BE2C (cell line): Measurements from ENCODE around the gene CUL1.
"Not testable (repeated sequence)": the region's sequence is repeated elsewhere in the genome, so short reads cannot be mapped to it uniquely, and the experiment has no call there.

Experiments used
- DNase-seq: peaks from one replicate; pipeline ENCODE4 v3.0.0-alpha.2; 2020
- H3K27me3 ChIP-seq: fragments of 250-450 bp; sonication (Bioruptor Pico); 2 replicates; pipeline ENCODE4 v1.5.1; 2020; ENCODE audit warnings: mild to moderate bottlenecking
- H3K36me3 ChIP-seq: fragments of 250-450 bp; sonication (Bioruptor Pico); 2 replicates; pipeline ENCODE4 v1.5.1; 2020; ENCODE audit warnings: mild to moderate bottlenecking
- H3K4me1 ChIP-seq: fragments of 250-450 bp; sonication (Bioruptor Pico); 2 replicates; pipeline ENCODE4 v1.5.1; 2020
- H3K4me3 ChIP-seq: 2 replicates; pipeline ENCODE4 v1.5.1; 2011; ENCODE audit warnings: low read depth, low read length
- H3K9me3 ChIP-seq: fragments of 250-450 bp; sonication (Bioruptor Pico); 2 replicates; pipeline ENCODE4 v1.5.1; 2020
- TF ChIP-seq, protein P1 (sequence below): IDR thresholded peaks from 2 replicates; pipeline ENCODE4 v1.5.1; 2012; ENCODE audit warnings: mild to moderate bottlenecking, low read depth, low read length

CUL1 gene

DNA sequence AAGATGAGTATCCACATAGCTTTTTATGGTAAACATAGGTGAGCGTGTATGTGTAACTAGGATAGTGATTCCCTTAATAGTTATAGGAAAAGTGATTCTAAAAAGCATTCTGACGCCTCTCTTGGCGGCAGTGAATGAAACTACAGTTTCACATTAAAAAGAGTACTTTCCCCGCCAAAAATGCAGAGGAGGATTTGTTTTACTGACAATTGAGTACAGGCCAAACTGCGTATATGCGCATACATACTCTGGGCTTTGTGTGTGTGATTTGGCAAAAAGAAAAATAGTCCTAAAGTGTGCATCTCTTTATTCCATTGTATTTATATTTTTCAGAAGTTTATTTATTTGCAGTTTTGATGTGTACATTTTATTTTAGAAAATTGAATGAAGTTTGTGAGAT lies 10.3 kb downstream of the CUL1 start:
- no peaks in the 10 kb centered on the region; the same call in 1 of the 2 replicates for H3K27me3 ChIP-seq
- TF ChIP-seq, protein P1, sequence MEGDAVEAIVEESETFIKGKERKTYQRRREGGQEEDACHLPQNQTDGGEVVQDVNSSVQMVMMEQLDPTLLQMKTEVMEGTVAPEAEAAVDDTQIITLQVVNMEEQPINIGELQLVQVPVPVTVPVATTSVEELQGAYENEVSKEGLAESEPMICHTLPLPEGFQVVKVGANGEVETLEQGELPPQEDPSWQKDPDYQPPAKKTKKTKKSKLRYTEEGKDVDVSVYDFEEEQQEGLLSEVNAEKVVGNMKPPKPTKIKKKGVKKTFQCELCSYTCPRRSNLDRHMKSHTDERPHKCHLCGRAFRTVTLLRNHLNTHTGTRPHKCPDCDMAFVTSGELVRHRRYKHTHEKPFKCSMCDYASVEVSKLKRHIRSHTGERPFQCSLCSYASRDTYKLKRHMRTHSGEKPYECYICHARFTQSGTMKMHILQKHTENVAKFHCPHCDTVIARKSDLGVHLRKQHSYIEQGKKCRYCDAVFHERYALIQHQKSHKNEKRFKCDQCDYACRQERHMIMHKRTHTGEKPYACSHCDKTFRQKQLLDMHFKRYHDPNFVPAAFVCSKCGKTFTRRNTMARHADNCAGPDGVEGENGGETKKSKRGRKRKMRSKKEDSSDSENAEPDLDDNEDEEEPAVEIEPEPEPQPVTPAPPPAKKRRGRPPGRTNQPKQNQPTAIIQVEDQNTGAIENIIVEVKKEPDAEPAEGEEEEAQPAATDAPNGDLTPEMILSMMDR: no peak
- no peak for DNase-seq
- H3K9me3 ChIP-seq: no peaks in the 10 kb centered on the region
- H3K4me1 ChIP-seq: peaks cover 9% of the 10 kb centered on the region
- no peak overlapping the region for H3K4me3 ChIP-seq
- H3K36me3 ChIP-seq: 0 out of 2 replicates have a peak, but pooled peaks cover 2% of the 10 kb centered on the region

DNA sequence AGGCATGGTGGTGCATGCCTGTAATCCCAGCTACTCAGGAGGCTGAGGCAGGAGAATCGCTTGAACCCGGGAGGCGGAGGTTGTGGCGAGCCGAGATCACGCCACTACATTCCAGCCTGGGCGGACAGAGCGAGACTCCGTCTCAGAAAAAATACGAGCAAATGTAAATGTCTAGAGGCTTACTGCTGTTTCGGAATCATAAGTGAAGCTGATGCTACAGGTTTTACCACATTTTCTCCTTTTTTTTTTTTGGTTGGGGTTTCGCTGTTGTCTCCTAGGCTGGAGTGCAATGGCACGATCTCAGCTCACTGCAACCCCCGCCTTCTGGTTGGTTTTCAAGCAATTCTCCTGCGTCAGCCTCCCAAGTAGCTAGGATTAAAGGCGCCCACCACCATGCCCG lies 11.7 kb downstream of the CUL1 start:
- H3K36me3 ChIP-seq, H3K27me3 ChIP-seq, H3K9me3 ChIP-seq, DNase-seq, H3K4me1 ChIP-seq, H3K4me3 ChIP-seq: not testable (repeated sequence)

DNA sequence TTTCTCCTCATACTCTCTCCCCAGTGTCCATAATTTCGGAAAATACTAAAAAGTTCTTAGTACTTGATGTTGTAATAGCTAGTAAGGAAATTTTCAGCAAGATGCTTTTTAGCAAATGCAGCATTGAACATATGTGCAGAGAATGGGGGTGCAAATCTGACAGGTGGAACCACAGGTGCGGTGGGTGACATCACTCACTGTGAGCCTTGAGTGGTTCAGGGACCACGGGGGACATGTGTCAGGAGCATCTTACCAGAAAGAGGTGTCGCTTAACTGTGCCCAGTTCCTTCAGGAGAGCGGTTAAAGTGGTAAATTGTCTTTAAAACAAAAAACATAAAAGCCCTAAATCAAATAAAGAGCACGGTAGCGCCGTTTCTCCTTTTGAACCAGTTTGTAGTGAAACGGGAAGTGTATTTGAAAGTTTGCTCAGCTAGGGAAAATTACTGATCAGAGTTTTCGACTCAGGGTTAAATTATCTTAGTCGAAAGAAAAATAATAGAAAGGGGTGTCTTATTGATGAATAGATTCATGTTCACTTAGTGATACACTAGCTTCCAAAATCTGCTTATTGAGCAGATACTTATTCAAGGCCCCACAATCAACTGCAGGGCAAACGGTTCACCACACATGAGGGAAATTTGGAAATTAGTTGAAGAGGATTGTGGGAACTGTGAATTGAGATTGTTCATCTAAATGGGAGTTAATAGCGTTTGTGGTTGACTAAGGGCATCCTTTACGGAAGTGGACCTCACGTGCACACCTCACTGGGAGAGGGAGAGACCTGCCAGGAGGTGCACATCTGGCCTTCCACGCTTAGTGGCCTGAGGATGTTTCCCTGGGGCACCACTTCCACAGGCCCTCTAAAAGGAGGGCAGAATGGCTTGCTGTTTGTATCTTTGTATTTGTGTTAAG lies 12.7 kb downstream of the CUL1 start:
- TF ChIP-seq, protein P1: no peak
- no peak for DNase-seq
- no peaks in the 10 kb centered on the region; the same call in 1 of the 2 replicates for H3K27me3 ChIP-seq
- H3K36me3 ChIP-seq: 0 out of 2 replicates have a peak, but pooled peaks cover 2% of the 10 kb centered on the region
- H3K4me3 ChIP-seq: no peak overlapping the region
- H3K9me3 ChIP-seq: no peaks in the 10 kb centered on the region
- H3K4me1 ChIP-seq: peaks cover 9% of the 10 kb centered on the region

DNA sequence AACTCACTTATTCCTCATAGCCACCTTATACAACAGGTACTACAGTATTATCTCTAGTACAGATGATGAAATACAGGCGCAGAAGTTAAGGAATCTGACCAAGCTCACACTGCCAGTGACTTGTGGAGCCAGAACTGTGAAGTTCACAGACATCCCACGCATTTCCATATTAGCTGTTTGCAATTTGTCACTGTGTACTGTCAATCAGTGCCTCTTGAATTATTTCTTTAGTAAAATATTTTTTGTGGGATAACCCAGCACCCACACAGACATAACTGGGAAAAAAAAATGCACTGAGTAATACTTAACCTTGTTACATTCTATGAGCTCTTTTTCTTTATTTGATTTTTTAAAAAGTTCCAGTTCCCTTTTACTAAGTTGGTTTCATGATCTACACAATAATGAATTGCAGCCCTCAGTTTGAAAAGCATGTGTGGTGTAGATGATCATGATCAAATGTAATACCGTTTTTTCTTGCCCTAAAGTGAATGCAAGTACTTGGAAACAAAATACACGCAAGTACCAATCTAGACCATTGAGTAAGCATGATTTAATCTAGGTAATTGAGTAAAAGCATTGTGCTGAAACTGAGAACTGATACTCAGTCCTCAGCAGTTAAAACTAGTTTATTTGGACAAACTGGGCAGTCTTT lies 14.1 kb downstream of the CUL1 start:
- Histone ChIP-seq H3K27me3 (no peaks in the 10 kb centered on the region; the same call in 1 of the 2 replicates), H3K4me1 (peaks cover 9% of the 10 kb centered on the region), H3K9me3 (no peaks in the 10 kb centered on the region), H3K4me3 (no peak overlapping the region), H3K36me3 (0 out of 2 replicates have a peak, but pooled peaks cover 2% of the 10 kb centered on the region)
- TF ChIP-seq, protein P1: no peak
- DNase-seq: no peak

DNA sequence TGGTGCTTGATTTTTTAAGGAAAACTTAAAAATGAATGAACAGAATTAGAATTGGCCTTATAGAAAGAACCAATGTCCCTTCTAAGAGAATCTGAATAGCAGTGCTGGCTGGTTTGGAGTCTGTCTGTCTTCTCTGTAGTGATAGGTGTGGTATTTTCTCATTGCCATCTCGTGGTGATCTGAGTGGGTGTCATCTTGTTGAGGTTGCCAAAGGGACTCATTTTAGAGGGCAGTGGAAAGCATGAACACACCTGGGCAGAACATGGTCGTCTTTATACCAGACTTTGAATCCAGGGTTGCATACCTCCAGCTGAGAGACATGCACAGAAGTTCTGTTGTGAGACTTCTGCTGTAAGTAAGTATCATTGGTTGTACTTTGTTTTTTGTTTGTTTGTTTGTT lies 15.8 kb downstream of the CUL1 start:
- H3K36me3 ChIP-seq: 0 out of 2 replicates have a peak, but pooled peaks cover 2% of the 10 kb centered on the region
- TF ChIP-seq, protein P1: no peak
- no peak for DNase-seq
- no peak overlapping the region for H3K4me3 ChIP-seq
- no peaks in the 10 kb centered on the region for H3K9me3 ChIP-seq
- peaks cover 9% of the 10 kb centered on the region for H3K4me1 ChIP-seq
- no peaks in the 10 kb centered on the region; the same call in 1 of the 2 replicates for H3K27me3 ChIP-seq

DNA sequence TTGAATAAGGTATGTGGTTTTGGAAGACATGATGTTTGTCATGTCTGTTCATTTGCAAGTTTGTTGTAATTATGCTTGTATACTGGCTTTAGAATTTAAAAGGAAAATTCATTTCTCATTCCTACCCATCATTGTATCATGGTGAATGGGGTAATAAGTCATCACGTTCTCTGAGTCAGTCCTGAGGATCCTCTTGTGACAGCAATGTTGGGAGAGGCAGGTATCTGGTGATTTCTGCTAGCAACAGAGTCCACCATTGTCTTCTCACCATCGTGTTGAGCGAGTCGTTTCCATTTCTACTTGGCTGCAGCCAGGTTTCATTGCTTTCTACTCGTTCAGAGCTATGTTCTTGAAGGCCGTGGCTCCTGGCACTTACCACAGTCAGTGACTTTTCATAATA lies 16.3 kb downstream of the CUL1 start:
- DNase-seq: no peak
- no peak overlapping the region for H3K4me3 ChIP-seq
- peaks cover 9% of the 10 kb centered on the region for H3K4me1 ChIP-seq
- no peaks in the 10 kb centered on the region; the same call in 1 of the 2 replicates for H3K27me3 ChIP-seq
- H3K36me3 ChIP-seq: 0 out of 2 replicates have a peak, but pooled peaks cover 2% of the 10 kb centered on the region
- H3K9me3 ChIP-seq: no peaks in the 10 kb centered on the region
- TF ChIP-seq, protein P1: no peak
